Endothelial cell of umbilical vein (primary cell): ENCODE results near the gene SAMD7. TPM values are rescaled to one million over a fixed set of nuclear protein-coding genes. Genes with fewer than 3 reads are reported as not detected.

Source experiments
- BruUV-seq: library from RNA; stranded (reverse); fragments of 400-500 nt; replicated peaks from 2 replicates; lab custom pipeline; 2021; lab: Mats Ljungman, UMichigan
- CTCF ChIA-PET: fragments of 300-600, 350-600 bp; sonication (Branson Sonifier 250); formaldehyde crosslinking; loops from one replicate; lab custom pipeline; 2021; ENCODE audit warnings: antibody characterized with exemption, inconsistent platforms; lab: Charles Lee
- POLR2A ChIA-PET: fragments of 300-600, 350-600 bp; sonication (Branson Sonifier 250); formaldehyde crosslinking; loops from one replicate; lab custom pipeline; 2021; ENCODE audit warnings: antibody characterized with exemption, inconsistent platforms; lab: Charles Lee
- DNase-seq: peaks from one replicate; pipeline ENCODE4 v3.0.0-alpha.2; 2011; ENCODE audit warnings: low read depth, low spot score
- FAIRE-seq: peaks from 2 replicates; lab custom pipeline; 2011; peaks lifted over from hg19 to GRCh38; lab: Jason Lieb, UNC
- H2AFZ ChIP-seq: 2 replicates; pipeline ENCODE4 v1.6.0; 2012; ENCODE audit warnings: low read depth, low read length, control low read depth, inconsistent platforms
- H3K27ac ChIP-seq: 2 replicates; pipeline ENCODE4 v1.5.1; 2011; ENCODE audit warnings: low read depth, mild to moderate bottlenecking, control low read depth, low read length, moderate library complexity; ENCODE audit not compliant: insufficient read depth
- H3K27me3 ChIP-seq, 2 experiments: 2 replicates each; pipeline versions ENCODE4 v1.6.0 to v1.6.1; 2011; ENCODE audit warnings: low read length in 2 of 2, mixed read lengths in 1 of 2; ENCODE audit not compliant: control insufficient read depth in 2 of 2, insufficient read depth in 2 of 2
- H3K36me3 ChIP-seq, 2 experiments: 2 replicates in 1 of 2; 3 replicates in 1 of 2; pipeline ENCODE4 v1.5.1; 2011; ENCODE audit warnings: low read length in 2 of 2, mild to moderate bottlenecking in 1 of 2, moderate library complexity in 1 of 2; ENCODE audit not compliant: control insufficient read depth in 2 of 2, insufficient read depth in 2 of 2; ENCODE audit errors: extremely low read depth in 1 of 2
- H3K4me1 ChIP-seq: 3 replicates; pipeline ENCODE4 v1.5.1; 2011; ENCODE audit warnings: mild to moderate bottlenecking, low read length; ENCODE audit not compliant: control insufficient read depth, insufficient read depth; ENCODE audit errors: extremely low read depth
- H3K4me2 ChIP-seq: 2 replicates; pipeline ENCODE4 v1.6.1; 2011; ENCODE audit warnings: low read length, control low read depth, mixed read lengths; ENCODE audit not compliant: insufficient read depth
- H3K4me3 ChIP-seq, 3 experiments: fragments of 200-600 bp in 1 of 3; sonication (generic), shearing (Covaris generic) in 1 of 3; replicated peaks in 1 of 3; 2 replicates each; pipeline ENCODE4 v1.5.1; 2011 to 2016; ENCODE audit warnings: control low read depth in 3 of 3, low read length in 3 of 3, mild to moderate bottlenecking in 2 of 3, inconsistent platforms in 1 of 3, low read depth in 1 of 3, moderate library complexity in 1 of 3; ENCODE audit not compliant: insufficient read depth in 1 of 3
- H3K79me2 ChIP-seq: 2 replicates; pipeline ENCODE4 v1.6.0; 2012; ENCODE audit warnings: low read length, inconsistent platforms; ENCODE audit not compliant: control insufficient read depth, insufficient read depth
- H3K9ac ChIP-seq: replicated peaks from 2 replicates; pipeline ENCODE3; 2011; ENCODE audit warnings: low read length, control low read depth; ENCODE audit not compliant: insufficient read depth; ENCODE audit errors: extremely low read depth
- H3K9me1 ChIP-seq: replicated peaks from 3 replicates; pipeline ENCODE4 v1.6.0; 2011; ENCODE audit warnings: mild to moderate bottlenecking, low read length; ENCODE audit not compliant: control insufficient read depth, insufficient read depth; ENCODE audit errors: extremely low read depth
- H3K9me3 ChIP-seq: replicated peaks from 2 replicates; pipeline ENCODE4 v1.5.1; 2012; ENCODE audit warnings: low read length, inconsistent platforms; ENCODE audit not compliant: control insufficient read depth, insufficient read depth
- H4K20me1 ChIP-seq: replicated peaks from 2 replicates; pipeline ENCODE3; 2011; ENCODE audit warnings: mild to moderate bottlenecking, low read length; ENCODE audit not compliant: control insufficient read depth, insufficient read depth; ENCODE audit errors: extremely low read depth
- EZH2 ChIP-seq: IDR thresholded peaks from 2 replicates; pipeline ENCODE4 v1.6.1; 2012; ENCODE audit warnings: borderline replicate concordance, low read depth, mild to moderate bottlenecking, moderate library complexity, low read length, inconsistent platforms; ENCODE audit not compliant: severe bottlenecking
- FOS ChIP-seq: IDR thresholded peaks from 2 replicates; pipeline ENCODE4 v1.6.1; 2011; ENCODE audit warnings: mild to moderate bottlenecking, low read length, moderate library complexity, borderline replicate concordance; ENCODE audit not compliant: insufficient read depth
- GATA2 ChIP-seq: IDR thresholded peaks from 2 replicates; pipeline ENCODE4 v1.7.0; 2011; ENCODE audit warnings: low read depth, mild to moderate bottlenecking, moderate library complexity, mixed read lengths, low read length; ENCODE audit not compliant: insufficient read length, insufficient read depth
- JUN ChIP-seq: IDR thresholded peaks from 2 replicates; pipeline ENCODE4 v1.6.1; 2011; ENCODE audit warnings: borderline replicate concordance, low read depth; ENCODE audit not compliant: insufficient read length, insufficient read depth
- MAX ChIP-seq: IDR thresholded peaks from 2 replicates; pipeline ENCODE4 v1.6.1; 2011; ENCODE audit not compliant: insufficient read depth, insufficient read length
- MYC ChIP-seq: IDR thresholded peaks from one replicate; pipeline ENCODE4 v1.6.1; 2011; ENCODE audit warnings: mild to moderate bottlenecking, low read depth, low read length
- POLR2A ChIP-seq: IDR thresholded peaks from 2 replicates; pipeline ENCODE4 v1.6.1; 2012; ENCODE audit warnings: low read depth, mild to moderate bottlenecking, control low read depth, low read length
- POLR2AphosphoS5 ChIP-seq: IDR thresholded peaks from 2 replicates; pipeline ENCODE4 v1.6.1; 2012; ENCODE audit warnings: low read depth, mild to moderate bottlenecking, control low read depth, low read length, moderate library complexity; ENCODE audit not compliant: insufficient read depth
- dilution Hi-C: fragments of 300-500 bp; cut with MboI; formaldehyde crosslinking; loops from one replicate; pipeline ENCODE4 v1.15.0; 2019; ENCODE audit warnings: low sequenced_read_pairs; ENCODE audit not compliant: extremely low pct_ligation_motif_present
- intact Hi-C: fragments of 100-400 bp; cut with micrococcal nuclease; formaldehyde crosslinking; loops from one replicate; pipeline ENCODE4 v1.10.0; 2022
- polyA plus RNA-seq, 4 experiments: library from polyadenylated mRNA; depleted of rRNA in 3 of 4; stranded (reverse) in 3 of 4; unstranded in 1 of 4; fragments of >200 nt; gene quantifications; 2 replicates each; pipeline versions ENCODE4 v1.2.1 to v1.2.3, GENCODE V29; 2011 to 2012; ENCODE audit warnings: missing spikeins in 1 of 4
- total RNA-seq: library from RNA; stranded (reverse); gene quantifications from 2 replicates; pipeline ENCODE4 v1.2.3, GENCODE V29; 2021
- TF ChIP-seq, protein P1 (sequence below), 2 donors: IDR thresholded peaks; 1 replicate in 1 of 2; 2 replicates in 1 of 2; pipeline ENCODE4 v1.5.1; 2011; ENCODE audit warnings: low read length in 2 of 2, mild to moderate bottlenecking in 2 of 2, moderate library complexity in 2 of 2, control low read depth in 1 of 2, inconsistent platforms in 1 of 2, low read depth in 1 of 2; ENCODE audit not compliant: insufficient read depth in 1 of 2; ENCODE audit errors: extremely low read depth in 1 of 2

The SAMD7 gene
- total and polyA plus RNA-seq, 2 donors (not counting 3 experiments of a cell fraction or from before 2014, with no cell fraction given): not detected

DNA sequence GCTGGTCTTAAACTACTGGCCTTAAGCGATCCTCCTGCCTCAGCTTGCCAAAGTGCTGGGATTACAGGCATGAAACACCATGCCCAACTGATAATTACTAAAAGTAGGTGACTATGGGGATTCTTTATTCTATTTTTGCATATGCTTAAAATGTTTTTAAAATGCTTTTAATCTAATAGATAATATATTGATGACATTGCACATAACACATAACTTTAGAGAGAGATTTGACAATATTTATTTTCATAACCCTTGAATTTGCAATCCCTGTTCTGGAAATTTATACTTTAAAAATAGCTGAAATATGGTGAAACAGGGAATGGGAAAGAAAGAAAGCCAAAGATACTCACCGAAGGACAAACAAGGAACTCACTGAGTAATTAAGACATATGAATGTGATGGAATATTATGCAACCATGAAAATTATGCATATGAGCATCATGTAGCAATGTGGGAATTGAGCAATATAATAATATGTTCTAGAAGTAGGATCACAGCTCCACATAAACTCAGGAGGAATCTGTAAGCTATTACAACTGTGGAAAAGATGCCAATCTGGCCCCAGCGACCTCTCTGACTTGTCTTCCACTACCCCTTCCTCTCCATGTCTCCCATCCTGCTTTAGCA lies 43.7 kb upstream of the SAMD7 start:
- Histone ChIP-seq H3K27me3 (peaks cover 4 to 7% of the 10 kb centered on the region in 2 experiments), H3K4me3 (no peak overlapping the region), H3K27ac (no peak overlapping the region), H3K9ac (no peak overlapping the region), H3K9me3 (no peaks in the 10 kb centered on the region), H3K4me2 (no peak overlapping the region), H2AFZ (no peak overlapping the region), H3K9me1 (no peaks in the 10 kb centered on the region), H3K79me2 (no peaks in the 10 kb centered on the region), H3K4me1 (no peaks in the 10 kb centered on the region), H4K20me1 (no peaks in the 10 kb centered on the region), H3K36me3 (no peaks in the 10 kb centered on the region)
- DNase-seq: no peak
- TF ChIP-seq JUN (no peak), POLR2AphosphoS5 (no peak), EZH2 (no peak), MYC (no peak), FOS (no peak), GATA2 (no peak), POLR2A (no peak), MAX (no peak)
- TF ChIP-seq, protein P1, sequence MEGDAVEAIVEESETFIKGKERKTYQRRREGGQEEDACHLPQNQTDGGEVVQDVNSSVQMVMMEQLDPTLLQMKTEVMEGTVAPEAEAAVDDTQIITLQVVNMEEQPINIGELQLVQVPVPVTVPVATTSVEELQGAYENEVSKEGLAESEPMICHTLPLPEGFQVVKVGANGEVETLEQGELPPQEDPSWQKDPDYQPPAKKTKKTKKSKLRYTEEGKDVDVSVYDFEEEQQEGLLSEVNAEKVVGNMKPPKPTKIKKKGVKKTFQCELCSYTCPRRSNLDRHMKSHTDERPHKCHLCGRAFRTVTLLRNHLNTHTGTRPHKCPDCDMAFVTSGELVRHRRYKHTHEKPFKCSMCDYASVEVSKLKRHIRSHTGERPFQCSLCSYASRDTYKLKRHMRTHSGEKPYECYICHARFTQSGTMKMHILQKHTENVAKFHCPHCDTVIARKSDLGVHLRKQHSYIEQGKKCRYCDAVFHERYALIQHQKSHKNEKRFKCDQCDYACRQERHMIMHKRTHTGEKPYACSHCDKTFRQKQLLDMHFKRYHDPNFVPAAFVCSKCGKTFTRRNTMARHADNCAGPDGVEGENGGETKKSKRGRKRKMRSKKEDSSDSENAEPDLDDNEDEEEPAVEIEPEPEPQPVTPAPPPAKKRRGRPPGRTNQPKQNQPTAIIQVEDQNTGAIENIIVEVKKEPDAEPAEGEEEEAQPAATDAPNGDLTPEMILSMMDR (IDR thresholded peaks at IDR 0.05; ENCODE audit: extremely low read depth in 1 of 2, insufficient read depth in 1 of 2, low read depth in 1 of 2, low read length in 2 of 2): no peak
- ChIA-PET CTCF (interaction anchor here (0.6 to 1.8 kb wide), 2 partner anchors 122 to 187 kb away, joined by 3 to 4 read pairs; no protein-coding TSS in a partner anchor), POLR2A (no interaction called here)
- no TSS peak for BruUV-seq
- intact Hi-C loops (loop anchor here (10.0 kb wide), 2 partner anchors 317 to 507 kb away; partner anchors contain the start of gene PHC3), dilution Hi-C loops (no loop called here)
- no peak for FAIRE-seq
